Left lung (tissue), 10 donors: Measurements from ENCODE around the gene ANGPTL2. TPM values are rescaled to one million over a fixed set of nuclear protein-coding genes. Genes with fewer than 3 reads are reported as not detected.

ENCODE experiments used
- ATAC-seq: fragments of 200-7000 bp; cut with Tn5 transposase; one replicate; pipeline ENCODE4 v1.9.1; 2020; ENCODE audit warnings: moderate library complexity
- DNase-seq, 4 donors: peaks; one replicate each; pipeline ENCODE4 v3.0.0-alpha.2; 2013 to 2020
- H3K27ac ChIP-seq, 2 donors: fragments of 200-600 bp; sonication (generic) in 1 of 2; one replicate each; pipeline versions ENCODE4 v1.5.0 to v1.8.0; 2020 to 2021
- H3K27me3 ChIP-seq, 2 donors: fragments of 200-600 bp; sonication (generic) in 1 of 2; one replicate each; pipeline versions ENCODE4 v1.5.0 to v1.8.0; 2020 to 2021
- H3K36me3 ChIP-seq, 2 donors: fragments of 200-600 bp; sonication (generic) in 1 of 2; one replicate each; pipeline versions ENCODE4 v1.5.0 to v1.8.0; 2020 to 2021
- H3K4me1 ChIP-seq, 2 donors: fragments of 200-600 bp; one replicate each; pipeline ENCODE4 v1.8.0; 2021
- H3K4me3 ChIP-seq, 2 donors: fragments of 200-600 bp; sonication (generic) in 1 of 2; one replicate each; pipeline versions ENCODE4 v1.5.0 to v1.8.0; 2020 to 2021; ENCODE audit warnings: mild to moderate bottlenecking in 1 of 2
- H3K9me3 ChIP-seq, 2 donors: fragments of 200-600 bp; sonication (generic) in 1 of 2; one replicate each; pipeline versions ENCODE4 v1.5.0 to v1.8.0; 2020 to 2021
- intact Hi-C, 2 donors: fragments of 100-400 bp; cut with DNase I; formaldehyde crosslinking; loops; one replicate each; pipeline versions ENCODE4 v1.11.2 to v1.14.2; 2022
- polyA plus RNA-seq, 6 donors: library from polyadenylated mRNA; unstranded; fragments of 120-200 nt; gene quantifications; one replicate each; pipeline ENCODE4 v1.2.1, GENCODE V29; 2013; ENCODE audit not compliant: insufficient read length in 6 of 6
- total RNA-seq, 2 donors: library from RNA; stranded (reverse); fragmentation: NEBNext Ultra II Directional; extraction: Animal tissue kit (Norgen Biotek cat#: 25700); gene quantifications; one replicate each; pipeline ENCODE4 v1.2.1, GENCODE V29; 2021
- TF ChIP-seq, protein P1 (sequence below), 2 donors: fragments of 200-600 bp; sonication (generic) in 1 of 2; IDR thresholded peaks; one replicate each; pipeline versions ENCODE4 v1.5.0 to v1.8.0; 2021; ENCODE audit warnings: antibody characterized with exemption in 2 of 2
- donor health status: DM: no; HTN: yes; CAD: no.
- donor health status: DM: no; HTN: no; CAD: no.

Gene ANGPTL2
- total and polyA plus RNA-seq, 8 donors = 22.7 to 34.7 (median 30.1) TPM

DNA sequence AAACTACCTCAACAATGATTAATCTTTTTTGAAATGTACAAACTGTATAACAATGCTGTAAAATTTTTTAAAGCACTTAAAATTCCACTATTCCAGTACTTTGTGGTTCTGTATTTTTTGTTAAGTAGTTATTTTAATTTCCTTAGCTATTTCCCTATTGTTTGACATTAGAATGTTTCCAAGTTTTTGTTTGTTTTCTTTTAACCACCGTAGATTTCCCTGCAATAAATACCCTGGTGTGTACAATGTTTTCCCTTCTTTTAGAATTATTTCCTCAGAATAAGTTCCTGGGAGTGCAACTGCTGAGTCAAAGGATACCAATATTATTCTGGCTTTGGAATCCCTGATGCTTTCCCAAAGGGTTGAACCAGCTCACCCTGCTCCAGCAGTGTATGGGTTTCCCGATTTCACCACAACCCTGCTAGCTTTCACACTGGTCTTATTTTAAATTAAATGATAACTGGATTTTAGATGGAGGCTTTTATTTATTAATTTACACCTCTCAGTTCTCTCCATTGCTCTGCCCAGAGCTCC, 20.6 kb upstream of the ANGPTL2 start:
- intact Hi-C loops = no loop called here
- H3K27me3 ChIP-seq = no peaks in the 10 kb centered on the region
- H3K27ac ChIP-seq = no peak overlapping the region
- no peak overlapping the region for H3K4me3 ChIP-seq
- no peaks in the 10 kb centered on the region for H3K36me3 ChIP-seq
- no peaks in the 10 kb centered on the region for H3K4me1 ChIP-seq
- ATAC-seq (no peak), DNase-seq (no peak)
- no peaks in the 10 kb centered on the region for H3K9me3 ChIP-seq
- TF ChIP-seq, protein P1, sequence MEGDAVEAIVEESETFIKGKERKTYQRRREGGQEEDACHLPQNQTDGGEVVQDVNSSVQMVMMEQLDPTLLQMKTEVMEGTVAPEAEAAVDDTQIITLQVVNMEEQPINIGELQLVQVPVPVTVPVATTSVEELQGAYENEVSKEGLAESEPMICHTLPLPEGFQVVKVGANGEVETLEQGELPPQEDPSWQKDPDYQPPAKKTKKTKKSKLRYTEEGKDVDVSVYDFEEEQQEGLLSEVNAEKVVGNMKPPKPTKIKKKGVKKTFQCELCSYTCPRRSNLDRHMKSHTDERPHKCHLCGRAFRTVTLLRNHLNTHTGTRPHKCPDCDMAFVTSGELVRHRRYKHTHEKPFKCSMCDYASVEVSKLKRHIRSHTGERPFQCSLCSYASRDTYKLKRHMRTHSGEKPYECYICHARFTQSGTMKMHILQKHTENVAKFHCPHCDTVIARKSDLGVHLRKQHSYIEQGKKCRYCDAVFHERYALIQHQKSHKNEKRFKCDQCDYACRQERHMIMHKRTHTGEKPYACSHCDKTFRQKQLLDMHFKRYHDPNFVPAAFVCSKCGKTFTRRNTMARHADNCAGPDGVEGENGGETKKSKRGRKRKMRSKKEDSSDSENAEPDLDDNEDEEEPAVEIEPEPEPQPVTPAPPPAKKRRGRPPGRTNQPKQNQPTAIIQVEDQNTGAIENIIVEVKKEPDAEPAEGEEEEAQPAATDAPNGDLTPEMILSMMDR (IDR thresholded peaks at IDR 0.05) = no peak

DNA sequence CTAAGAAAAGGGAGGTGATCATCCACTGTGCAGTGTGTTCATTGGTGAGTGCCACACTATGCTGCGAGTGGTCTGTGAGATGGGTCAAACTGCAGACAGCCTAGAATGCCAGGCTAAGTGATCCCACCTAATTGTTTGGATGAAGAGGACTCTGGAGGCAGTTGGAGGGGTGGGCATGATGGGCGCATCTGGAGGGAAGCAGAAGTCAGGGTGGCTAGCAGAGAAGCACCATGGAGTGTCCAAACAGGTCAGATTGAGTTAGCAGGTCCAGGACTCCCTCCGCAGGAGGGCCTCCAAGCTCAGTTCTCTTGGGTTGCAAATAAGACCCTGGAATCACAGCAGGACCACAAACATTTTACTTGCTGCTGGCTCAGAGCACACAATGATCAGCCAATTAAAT, 19.9 kb upstream of the ANGPTL2 start:
- TF ChIP-seq, protein P1 (IDR thresholded peaks at IDR 0.05) = no peak
- H3K9me3 ChIP-seq = no peaks in the 10 kb centered on the region
- intact Hi-C loops = no loop called here
- no peaks in the 10 kb centered on the region for H3K36me3 ChIP-seq
- H3K4me1 ChIP-seq = no peaks in the 10 kb centered on the region
- H3K27me3 ChIP-seq = no peaks in the 10 kb centered on the region
- ATAC-seq (no peak), DNase-seq (no peak)
- no peak overlapping the region for H3K4me3 ChIP-seq
- no peak overlapping the region for H3K27ac ChIP-seq

DNA sequence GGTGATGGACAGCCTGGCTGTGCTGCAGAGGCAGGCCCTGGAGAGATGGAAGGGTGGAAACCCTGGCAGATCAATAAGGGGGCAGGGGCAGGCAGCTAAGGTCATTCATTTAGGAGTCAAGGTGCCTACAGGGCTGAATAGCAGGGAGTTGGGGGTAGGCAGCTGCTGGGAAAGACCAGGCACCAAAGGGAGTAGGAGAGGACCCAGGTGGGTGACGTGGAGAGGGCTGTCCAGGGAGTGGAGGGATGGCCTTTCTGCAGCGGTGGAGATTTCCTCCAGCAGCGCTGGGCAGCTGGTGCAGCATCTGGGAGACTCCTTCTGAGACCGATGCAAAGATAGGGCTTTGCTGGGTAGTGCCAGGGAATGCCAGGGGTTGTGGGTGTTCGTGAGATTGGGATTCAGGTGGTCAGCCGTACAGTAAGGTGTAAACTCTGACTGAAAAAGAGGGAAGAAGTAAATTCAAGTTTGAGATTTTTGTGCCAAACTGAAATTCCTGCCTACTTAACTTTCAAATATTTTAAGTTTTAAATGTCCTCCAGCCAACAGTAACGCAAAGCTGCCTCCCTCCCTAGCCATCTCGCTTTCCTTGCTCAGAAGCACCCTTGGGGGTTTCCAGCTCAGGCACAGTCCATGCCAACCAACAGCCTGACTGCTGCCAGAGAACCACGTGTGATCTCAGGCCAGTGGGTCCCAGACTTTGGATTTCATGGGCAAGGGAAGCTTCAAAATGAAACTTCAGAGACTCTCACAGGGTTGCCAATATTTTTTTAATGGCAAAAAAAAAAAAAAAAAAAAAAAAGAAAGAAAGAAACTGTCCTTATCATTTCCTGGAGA, 18.6 kb upstream of the ANGPTL2 start:
- no peak for DNase-seq
- no peak overlapping the region for H3K4me3 ChIP-seq
- ATAC-seq = no peak

DNA sequence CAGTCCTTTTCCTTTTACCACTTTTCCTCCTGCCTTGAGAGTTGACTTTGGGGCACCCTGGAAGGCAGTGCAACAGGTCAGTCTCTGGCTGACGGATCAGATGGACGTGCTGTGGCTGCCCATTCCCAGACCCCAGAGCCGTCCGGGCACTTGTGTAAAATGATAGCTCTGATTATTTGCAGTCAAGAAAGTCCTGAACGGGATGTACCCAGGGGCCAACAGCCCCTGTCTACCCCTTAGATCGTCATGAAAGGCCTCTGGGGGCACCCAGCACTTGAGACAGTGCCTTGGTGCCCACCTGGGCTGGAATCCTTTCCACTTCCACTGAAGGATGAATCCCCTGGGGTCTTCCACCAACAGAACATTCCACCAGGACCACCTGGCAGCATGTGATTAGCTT, 17.7 kb upstream of the ANGPTL2 start:
- ATAC-seq (no peak), DNase-seq (no peak)
- H3K27ac ChIP-seq = no peak overlapping the region
- TF ChIP-seq, protein P1 (IDR thresholded peaks at IDR 0.05) = no peak
- intact Hi-C loops = no loop called here
- no peaks in the 10 kb centered on the region for H3K36me3 ChIP-seq
- H3K4me1 ChIP-seq = no peaks in the 10 kb centered on the region
- no peak overlapping the region for H3K4me3 ChIP-seq
- no peaks in the 10 kb centered on the region for H3K27me3 ChIP-seq
- no peaks in the 10 kb centered on the region for H3K9me3 ChIP-seq

More for the DNA sequence above, 18.6 kb upstream of the ANGPTL2 start:
- intact Hi-C loops = no loop called here
- Histone ChIP-seq H3K36me3 (no peaks in the 10 kb centered on the region), H3K9me3 (no peaks in the 10 kb centered on the region), H3K4me1 (no peaks in the 10 kb centered on the region), H3K27me3 (no peaks in the 10 kb centered on the region), H3K27ac (no peak overlapping the region)
- TF ChIP-seq, protein P1 (IDR thresholded peaks at IDR 0.05) = no peak

DNA sequence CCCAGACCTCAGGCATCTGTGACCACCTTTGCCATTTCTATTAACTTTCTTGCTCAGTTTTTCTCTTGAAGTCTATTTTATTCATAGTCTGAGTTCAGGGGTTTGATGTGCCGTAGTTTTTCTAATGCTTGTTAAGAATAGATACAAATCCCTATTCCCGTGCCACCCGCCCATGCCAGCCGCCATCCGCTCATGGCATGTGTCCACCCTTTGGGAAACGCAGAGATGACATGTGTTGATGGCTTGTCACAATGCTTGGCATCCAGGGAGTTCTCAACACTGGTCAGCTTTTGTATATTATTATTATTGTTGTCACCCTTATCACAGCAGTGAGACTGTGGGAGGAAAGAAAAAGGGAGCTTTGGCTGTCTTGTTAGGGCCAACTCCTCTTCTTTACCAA, 17.3 kb upstream of the ANGPTL2 start:
- no peak for ATAC-seq
- Histone ChIP-seq H3K36me3 (no peaks in the 10 kb centered on the region), H3K27me3 (no peaks in the 10 kb centered on the region), H3K4me3 (no peak overlapping the region), H3K27ac (no peak overlapping the region), H3K9me3 (no peaks in the 10 kb centered on the region), H3K4me1 (peaks cover 0 to under 1% of the 10 kb centered on the region in 2 donors)
- DNase-seq = no peak
- intact Hi-C loops = no loop called here
- TF ChIP-seq, protein P1 (IDR thresholded peaks at IDR 0.05) = no peak
